Transverse colon (tissue), 4 donors: ENCODE results near the gene RPRD1B.

Experiments
- CTCF ChIP-seq, 5 experiments: fragments of 200-600 bp in 3 of 5; fragments of 450-650 bp in 2 of 5; sonication (generic) in 3 of 5; IDR thresholded peaks; 1 replicate in 2 of 5; 2 replicates in 3 of 5; pipeline ENCODE4 v1.5.1; 2016 to 2017; ENCODE audit warnings: antibody characterized with exemption in 5 of 5, inconsistent platforms in 3 of 5, mild to moderate bottlenecking in 2 of 5, moderate library complexity in 1 of 5
- EP300 ChIP-seq: sonication (generic); formaldehyde crosslinking; IDR thresholded peaks from one replicate; pipeline ENCODE4 v1.6.1; 2017; ENCODE audit warnings: antibody characterized with exemption, low read depth
- POLR2A ChIP-seq: fragments of 450-650 bp; IDR thresholded peaks from one replicate; pipeline ENCODE4 v1.6.1; 2016; ENCODE audit warnings: antibody characterized with exemption, mild to moderate bottlenecking, moderate library complexity
- POLR2AphosphoS5 ChIP-seq, 3 donors: sonication (generic); formaldehyde crosslinking; IDR thresholded peaks; one replicate each; pipeline ENCODE4 v1.6.1; 2016; ENCODE audit warnings: antibody characterized with exemption in 3 of 3

- no peak for TF ChIP-seq POLR2A
- TF ChIP-seq CTCF (IDR thresholded peaks at IDR 0.05) = no peak
- TF ChIP-seq EP300 = no peak
- no peak for TF ChIP-seq POLR2AphosphoS5 (IDR thresholded peaks at IDR 0.05)
These were observed 21.7 kb downstream of the RPRD1B start for GRCh38 chr20:38055294-38055693.
